Sigmoid colon (tissue), 3 donors: Measurements from ENCODE around the gene POLR2C.

Source experiments
- POLR2A ChIP-seq, 2 donors: fragments of 450-650 bp; IDR thresholded peaks; one replicate each; pipeline ENCODE4 v1.6.1; 2016; ENCODE audit warnings: antibody characterized with exemption in 2 of 2, mild to moderate bottlenecking in 2 of 2, moderate library complexity in 2 of 2
- TF ChIP-seq, protein P1 (sequence below), 4 experiments: fragments of 450-650 bp in 3 of 4; fragments of 200-600 bp in 1 of 4; IDR thresholded peaks; one replicate each; pipeline ENCODE4 v1.5.1; 2016 to 2019; ENCODE audit warnings: antibody characterized with exemption in 4 of 4, mild to moderate bottlenecking in 3 of 4, moderate library complexity in 2 of 4

DNA sequence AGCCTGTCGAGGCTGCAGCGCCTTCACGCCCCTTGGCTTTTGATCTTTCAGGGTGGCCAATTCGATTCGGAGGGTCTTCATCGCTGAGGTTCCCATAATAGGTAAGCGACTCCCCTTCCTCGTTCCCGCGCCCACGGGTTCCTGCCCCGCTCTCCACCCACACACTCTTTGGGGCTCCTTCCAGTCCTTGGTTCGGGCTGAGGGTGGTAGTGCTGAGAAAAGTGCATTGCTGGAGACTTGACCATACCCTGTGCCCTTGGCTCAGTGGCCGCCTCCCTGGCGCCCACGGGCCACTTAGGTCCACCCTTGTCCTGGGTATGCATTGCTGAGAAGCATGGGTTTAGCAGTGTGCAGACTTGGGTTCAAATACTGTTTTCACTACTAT is 491 bp downstream of the POLR2C start:
- TF ChIP-seq POLR2A (IDR thresholded peaks at IDR 0.05) = no peak
- TF ChIP-seq, protein P1, sequence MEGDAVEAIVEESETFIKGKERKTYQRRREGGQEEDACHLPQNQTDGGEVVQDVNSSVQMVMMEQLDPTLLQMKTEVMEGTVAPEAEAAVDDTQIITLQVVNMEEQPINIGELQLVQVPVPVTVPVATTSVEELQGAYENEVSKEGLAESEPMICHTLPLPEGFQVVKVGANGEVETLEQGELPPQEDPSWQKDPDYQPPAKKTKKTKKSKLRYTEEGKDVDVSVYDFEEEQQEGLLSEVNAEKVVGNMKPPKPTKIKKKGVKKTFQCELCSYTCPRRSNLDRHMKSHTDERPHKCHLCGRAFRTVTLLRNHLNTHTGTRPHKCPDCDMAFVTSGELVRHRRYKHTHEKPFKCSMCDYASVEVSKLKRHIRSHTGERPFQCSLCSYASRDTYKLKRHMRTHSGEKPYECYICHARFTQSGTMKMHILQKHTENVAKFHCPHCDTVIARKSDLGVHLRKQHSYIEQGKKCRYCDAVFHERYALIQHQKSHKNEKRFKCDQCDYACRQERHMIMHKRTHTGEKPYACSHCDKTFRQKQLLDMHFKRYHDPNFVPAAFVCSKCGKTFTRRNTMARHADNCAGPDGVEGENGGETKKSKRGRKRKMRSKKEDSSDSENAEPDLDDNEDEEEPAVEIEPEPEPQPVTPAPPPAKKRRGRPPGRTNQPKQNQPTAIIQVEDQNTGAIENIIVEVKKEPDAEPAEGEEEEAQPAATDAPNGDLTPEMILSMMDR (IDR thresholded peaks at IDR 0.05) = no peak
